Islet precursor cell (in vitro differentiated cells): ENCODE data around the gene ALDH1A3.
"Not testable (repeated sequence)": the region's sequence is repeated elsewhere in the genome, so short reads cannot be mapped to it uniquely, and the experiment has no call there.

Experiments
- DNase-seq: peaks from one replicate; pipeline ENCODE4 v3.0.0-alpha.2; 2018

ALDH1A3 gene

GRCh38 chr15:100879464-100880138, at the start of gene ALDH1A3:
TSS of gene ALDH1A3 (plus strand) at chr15:100879831. CDS start at chr15:100879908, 77 bp downstream.
- DNase-seq = no peak

- DNase-seq = no peak
Observed at GRCh38 chr15:100831467-100831866, 48.2 kb upstream of the ALDH1A3 start.

GRCh38 chr15:100832149-100832942, 47.3 kb upstream of the ALDH1A3 start:
- no peak for DNase-seq

GRCh38 chr15:100833417-100834389, 45.9 kb upstream of the ALDH1A3 start:
- DNase-seq = no peak

GRCh38 chr15:100834731-100835130, 44.9 kb upstream of the ALDH1A3 start:
- no peak for DNase-seq

GRCh38 chr15:100835636-100836035, 44.0 kb upstream of the ALDH1A3 start:
- no peak for DNase-seq

GRCh38 chr15:100836501-100836900, 43.1 kb upstream of the ALDH1A3 start:
- DNase-seq = no peak

GRCh38 chr15:100841426-100841825, 38.2 kb upstream of the ALDH1A3 start:
- no peak for DNase-seq

GRCh38 chr15:100842756-100843730, 36.6 kb upstream of the ALDH1A3 start:
- peak; percentile 92 for DNase-seq

- DNase-seq = no peak
Observed at GRCh38 chr15:100844167-100844566, 35.5 kb upstream of the ALDH1A3 start.

- DNase-seq = no peak
Observed at GRCh38 chr15:100844778-100845177, 34.9 kb upstream of the ALDH1A3 start.

GRCh38 chr15:100847194-100847593, 32.4 kb upstream of the ALDH1A3 start:
- DNase-seq = no peak

GRCh38 chr15:100849021-100849854, 30.4 kb upstream of the ALDH1A3 start:
- no peak for DNase-seq

GRCh38 chr15:100849855-100850218, 29.8 kb upstream of the ALDH1A3 start:
- DNase-seq = no peak

GRCh38 chr15:100851428-100852015, 28.1 kb upstream of the ALDH1A3 start:
- not testable (repeated sequence) for DNase-seq

GRCh38 chr15:100852630-100853029, 27.0 kb upstream of the ALDH1A3 start:
- no peak for DNase-seq

- DNase-seq = peak; percentile 39
Observed at GRCh38 chr15:100853676-100854440, 25.8 kb upstream of the ALDH1A3 start.

GRCh38 chr15:100856867-100857266, 22.8 kb upstream of the ALDH1A3 start:
- DNase-seq = peak; percentile 16

- no peak for DNase-seq
Observed at GRCh38 chr15:100858294-100858693, 21.3 kb upstream of the ALDH1A3 start.
